GM19324 (cell line): ENCODE results near the gene AIM2.
"Not testable (repeated sequence)": the region's sequence is repeated elsewhere in the genome, so short reads cannot be mapped to it uniquely, and the experiment has no call there.

Source experiments
- ATAC-seq: cut with Tn5 transposase; IDR thresholded peaks from one replicate; pipeline ENCODE4 v1.9.1; 2021; ENCODE audit warnings: mild to moderate bottlenecking, moderate library complexity; ENCODE audit not compliant: unreplicated experiment, low FRiP score

AIM2 gene

DNA sequence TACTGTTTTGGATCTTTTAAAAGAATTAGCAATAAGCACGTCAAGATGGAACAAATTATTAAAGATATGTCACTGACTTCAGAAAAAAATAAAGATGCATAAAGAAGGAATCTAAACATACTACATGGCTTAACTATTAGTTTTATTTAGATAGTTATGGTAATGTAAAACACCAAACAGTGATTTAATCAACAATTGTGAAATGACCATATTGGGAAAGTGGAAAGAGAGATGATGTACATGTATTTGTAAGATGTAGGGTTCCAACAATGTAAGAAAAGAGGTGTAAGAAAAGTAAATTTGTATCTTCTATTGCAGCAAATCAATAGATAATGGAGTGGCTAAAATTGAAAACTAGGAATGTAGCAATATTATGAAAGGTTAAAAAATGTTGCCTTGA is 6.4 kb upstream of the AIM2 start:
- no peak for ATAC-seq

- no peak for ATAC-seq
These were observed 5.1 kb upstream of the AIM2 start for GRCh38 chr1:159081626-159082025.

- ATAC-seq: no peak
These were observed 3.0 kb upstream of the AIM2 start for GRCh38 chr1:159079525-159079924.

DNA sequence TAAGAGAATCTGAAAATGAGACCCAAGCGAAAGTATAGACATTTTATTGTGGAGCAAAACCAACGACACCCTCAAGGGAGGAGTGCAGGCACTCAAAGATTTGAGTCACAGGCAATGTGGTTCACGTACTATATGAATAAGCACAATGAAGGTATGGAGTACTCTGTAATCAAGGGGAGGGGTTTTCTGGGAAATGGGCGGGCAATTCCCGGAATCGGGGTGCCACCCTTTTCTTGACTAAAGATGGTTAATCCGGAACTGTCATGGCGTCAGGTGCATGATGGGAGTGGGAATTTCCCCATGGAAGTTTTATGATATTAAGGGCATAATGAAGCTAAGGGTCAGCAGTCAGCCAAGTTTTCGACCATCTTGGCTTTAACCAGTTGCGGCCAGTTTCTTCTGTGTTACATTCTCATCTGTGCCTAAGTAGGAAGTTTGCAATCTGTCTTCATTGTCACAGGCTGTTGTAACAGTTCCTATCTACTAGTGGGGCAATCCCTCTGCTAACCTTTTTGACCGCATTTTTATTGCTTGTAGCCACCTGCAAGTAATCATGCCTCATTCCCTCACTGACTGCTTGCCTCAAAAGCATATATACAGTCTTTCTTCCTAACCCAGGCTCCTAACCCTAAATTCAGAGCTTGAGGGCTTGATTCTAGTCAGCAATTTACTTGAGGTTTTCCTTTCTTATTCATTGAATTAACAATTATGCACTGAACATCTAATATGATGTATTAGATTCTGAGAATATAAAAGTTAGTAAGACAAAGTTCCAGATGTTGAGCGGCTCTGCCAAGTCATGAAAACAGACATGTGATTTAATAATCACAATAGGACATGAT is 775 bp upstream of the AIM2 start:
- peak; percentile 73 for ATAC-seq

DNA sequence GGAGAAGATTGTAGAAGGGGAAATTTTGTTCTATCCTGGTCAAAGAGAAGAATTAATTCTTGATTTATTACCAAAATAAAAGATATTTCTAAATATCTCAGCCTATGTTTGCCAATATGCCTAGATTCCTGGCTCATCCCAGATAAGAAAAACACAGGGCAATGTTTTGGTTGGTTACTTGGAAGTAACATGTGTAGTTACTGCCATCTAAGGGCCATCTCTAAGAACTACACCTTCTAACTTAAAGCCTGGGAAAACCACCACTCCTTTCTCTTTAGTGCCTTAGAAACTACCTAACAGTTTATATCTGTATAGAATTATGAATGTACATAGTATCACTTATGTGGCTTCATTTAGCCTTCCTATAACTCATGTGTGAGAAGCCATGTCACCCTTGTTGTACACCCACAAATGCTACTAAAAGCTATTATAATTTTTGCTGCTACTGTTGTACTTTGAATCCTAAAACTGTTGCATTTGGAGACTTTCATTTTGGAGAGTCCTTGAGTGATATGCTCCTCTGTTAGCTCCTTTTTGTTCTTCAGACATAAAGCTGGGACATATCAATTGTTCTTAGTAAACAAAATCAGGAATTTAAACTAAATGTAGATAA is 4.5 kb downstream of the AIM2 start:
- no peak for ATAC-seq

DNA sequence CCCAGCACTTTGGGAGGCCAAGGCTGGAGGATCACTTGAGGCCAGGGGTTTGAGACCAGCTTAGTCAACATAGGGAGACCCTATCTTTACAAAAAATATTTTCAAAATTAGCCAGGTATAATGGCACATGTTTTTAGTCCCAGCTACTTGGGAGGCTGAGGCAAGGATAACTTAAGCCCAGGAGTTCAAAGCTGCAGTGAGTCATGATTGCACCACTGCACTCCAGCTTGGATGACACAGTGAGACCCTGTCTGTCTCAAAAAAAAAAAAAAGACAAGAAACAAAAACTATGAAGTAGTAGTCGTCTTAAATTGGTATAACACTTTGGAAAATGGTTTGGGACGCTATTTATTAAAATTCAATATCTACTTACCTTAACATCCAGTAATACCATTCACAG is 7.7 kb downstream of the AIM2 start:
- no peak for ATAC-seq

- peak; percentile 89 for ATAC-seq
These were observed 8.6 kb downstream of the AIM2 start for GRCh38 chr1:159067699-159068621.

- no peak for ATAC-seq
These were observed 10.5 kb downstream of the AIM2 start for GRCh38 chr1:159066108-159066507.

GRCh38 chr1:159065106-159065505 is 11.5 kb downstream of the AIM2 start:
- no peak for ATAC-seq

DNA sequence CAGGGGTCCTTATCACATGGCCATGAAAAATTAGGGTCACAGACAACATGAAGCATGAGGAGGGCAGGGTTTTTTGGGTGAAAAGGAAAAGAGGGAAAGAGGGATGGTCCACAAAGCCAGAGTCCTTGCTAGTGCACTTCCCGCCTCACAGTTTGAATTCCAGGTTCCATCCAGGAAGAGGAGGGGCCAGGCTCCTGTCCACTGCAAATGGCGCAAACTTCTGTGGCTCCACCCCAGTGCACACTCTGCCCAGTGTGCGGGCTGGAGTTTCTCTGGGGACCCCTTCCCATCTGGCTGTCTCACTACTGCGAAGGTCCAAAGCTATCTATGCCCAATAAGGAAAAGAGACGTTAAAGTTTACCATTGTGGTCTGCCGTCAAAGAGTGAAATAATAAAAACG is 17.8 kb downstream of the AIM2 start:
- ATAC-seq: no peak

- ATAC-seq: no peak
These were observed 20.4 kb downstream of the AIM2 start for GRCh38 chr1:159056069-159056698.

DNA sequence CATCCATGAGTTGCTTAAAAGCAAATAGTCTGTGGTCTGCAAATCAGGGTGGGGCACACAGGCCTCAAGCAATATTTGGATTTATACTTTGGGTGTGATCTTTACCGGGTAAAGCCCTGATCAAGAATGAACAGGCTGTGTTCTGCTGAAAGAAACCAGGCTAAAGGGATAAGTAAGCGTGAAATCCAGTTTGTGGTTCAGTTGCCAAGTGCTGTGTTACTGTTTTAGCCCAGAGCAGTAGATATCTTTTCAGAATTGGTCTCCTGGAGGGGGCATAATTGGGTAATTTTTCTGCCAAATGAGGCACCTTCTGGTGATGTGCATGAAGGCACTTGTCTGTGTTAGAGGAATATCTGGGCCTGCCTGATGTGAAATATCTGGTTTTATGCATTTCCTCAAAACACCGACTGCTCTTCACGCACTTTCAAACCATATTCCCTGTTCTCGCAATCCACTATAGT is 21.4 kb downstream of the AIM2 start:
- no peak for ATAC-seq

DNA sequence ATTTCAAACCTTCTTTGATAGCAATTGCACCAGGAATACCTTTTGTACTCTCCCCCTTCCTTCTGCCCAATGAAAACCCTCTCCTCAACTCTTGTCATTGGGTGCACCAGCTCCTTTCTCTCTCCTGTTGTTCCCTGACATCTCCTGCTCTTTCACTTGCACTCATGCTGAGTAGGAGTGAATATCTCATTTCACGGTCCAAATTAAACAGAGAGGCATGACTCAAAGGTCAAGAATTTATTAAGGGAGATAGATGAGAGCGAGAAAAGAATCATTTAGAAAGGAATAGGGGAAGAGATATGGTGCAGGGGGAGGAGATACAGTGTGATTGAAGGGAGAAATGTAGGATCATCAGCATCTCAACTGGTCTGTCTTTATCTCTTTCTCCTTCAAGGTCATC is 22.1 kb downstream of the AIM2 start:
- ATAC-seq: no peak

DNA sequence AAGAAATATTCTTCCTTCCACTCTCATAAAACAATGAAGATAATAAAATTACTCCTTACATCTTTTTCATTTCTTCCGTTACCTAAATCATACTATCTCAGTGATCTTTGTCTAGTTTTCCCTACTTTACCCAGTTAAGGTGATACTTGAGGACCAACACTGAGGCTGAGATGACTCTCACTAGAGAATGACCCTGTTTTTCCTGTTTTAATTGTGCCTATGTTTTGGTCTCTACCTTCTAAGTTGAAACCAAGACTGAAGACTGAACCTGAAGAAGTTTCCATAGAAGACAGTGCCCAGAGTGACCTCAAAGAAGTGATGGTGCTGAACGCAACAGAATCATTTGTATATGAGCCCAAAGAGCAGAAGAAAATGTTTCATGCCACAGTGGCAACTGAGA is 25.1 kb downstream of the AIM2 start:
- ATAC-seq: no peak

DNA sequence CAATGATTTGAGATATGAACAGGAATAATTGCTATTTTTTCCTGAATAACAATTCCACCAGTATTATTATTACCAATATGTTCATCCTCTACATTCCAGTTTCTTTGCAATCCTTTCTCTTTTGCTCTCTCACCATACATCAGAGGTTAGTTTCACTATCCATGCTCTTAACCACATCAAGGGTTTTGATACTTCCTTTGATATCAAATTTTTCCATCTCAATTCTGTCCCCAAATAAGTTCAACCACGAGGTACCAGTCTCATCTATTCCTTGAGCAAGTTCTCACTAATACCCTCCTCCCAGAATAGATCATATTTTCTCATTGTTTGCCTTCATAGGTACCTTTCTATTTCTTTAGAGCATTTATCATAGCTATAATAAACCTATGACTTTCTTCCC is 30.1 kb downstream of the AIM2 start:
- not testable (repeated sequence) for ATAC-seq

GRCh38 chr1:159040893-159041724 is 35.5 kb downstream of the AIM2 start:
- ATAC-seq: no peak

DNA sequence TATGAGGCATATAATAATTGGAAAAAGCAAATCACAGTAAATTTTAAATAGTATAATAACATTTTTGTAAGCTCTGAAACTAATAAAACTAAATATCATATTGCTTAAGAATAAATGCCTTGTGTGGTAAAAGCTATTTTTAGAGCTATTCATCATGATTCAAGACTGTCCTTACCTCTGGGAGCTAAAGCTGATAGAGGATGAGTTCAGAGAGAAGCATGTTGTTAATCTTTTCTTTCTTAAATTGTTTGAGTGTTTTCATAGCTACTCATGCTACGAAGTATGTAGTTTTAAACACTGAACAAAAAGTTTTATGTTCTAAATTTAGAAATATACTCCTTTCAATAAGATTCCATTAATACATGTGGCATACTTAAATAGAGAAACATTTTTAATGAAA is 36.4 kb downstream of the AIM2 start:
- ATAC-seq: no peak

- no peak for ATAC-seq
These were observed 45.6 kb downstream of the AIM2 start for GRCh38 chr1:159030877-159031447.

DNA sequence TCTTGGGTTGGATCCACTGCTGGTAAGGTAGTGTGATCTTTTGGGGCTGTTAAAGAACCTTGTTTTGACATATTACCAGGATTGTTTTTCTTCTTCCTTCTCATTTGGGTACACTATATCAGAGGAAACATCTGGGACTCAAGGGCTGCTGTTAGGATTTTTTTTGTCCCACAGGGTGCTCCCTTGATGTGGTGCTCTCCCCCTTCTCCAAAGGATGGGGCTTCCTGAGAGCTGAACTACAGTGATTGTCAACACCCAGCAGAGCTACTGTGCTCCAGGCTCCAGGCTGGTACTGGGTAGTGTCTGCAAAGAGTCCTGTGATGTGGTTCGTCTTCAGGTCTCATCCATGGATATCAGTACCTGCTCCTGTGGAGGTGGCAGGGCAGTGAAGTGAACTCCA is 46.3 kb downstream of the AIM2 start:
- no peak for ATAC-seq
